GM20431 (cell line): ENCODE data around the gene KIR2DL4.
"Not testable (repeated sequence)": the region's sequence is repeated elsewhere in the genome, so short reads cannot be mapped to it uniquely, and the experiment has no call there.

Experiments used
- in situ Hi-C: fragments of 300-500 bp; cut with MseI, MboI; formaldehyde crosslinking; loops from one replicate; pipeline ENCODE4 v1.15.0; 2020; ENCODE audit warnings: low sequenced_read_pairs; ENCODE audit not compliant: unreplicated experiment

The KIR2DL4 gene

DNA sequence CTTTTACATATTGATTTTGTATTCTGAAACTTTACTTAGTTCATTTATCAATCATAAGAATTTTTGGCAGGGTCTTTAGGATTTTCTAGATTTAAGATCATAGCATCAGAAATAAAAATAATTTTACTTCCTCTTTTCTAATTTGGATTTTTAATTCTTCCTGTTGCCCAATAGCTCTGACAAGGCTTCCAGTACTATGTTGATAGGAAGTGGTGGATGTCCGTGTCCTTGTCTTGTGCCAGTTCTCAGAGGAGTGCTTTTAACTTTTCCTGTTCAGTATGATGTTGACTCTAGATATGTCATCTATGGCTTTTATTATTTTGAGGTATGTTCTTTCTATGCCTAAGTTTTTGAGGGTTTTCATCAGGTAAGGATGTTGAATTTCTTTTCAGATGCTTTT is 7.7 kb upstream of the KIR2DL4 start:
- in situ Hi-C loops = no loop called here

DNA sequence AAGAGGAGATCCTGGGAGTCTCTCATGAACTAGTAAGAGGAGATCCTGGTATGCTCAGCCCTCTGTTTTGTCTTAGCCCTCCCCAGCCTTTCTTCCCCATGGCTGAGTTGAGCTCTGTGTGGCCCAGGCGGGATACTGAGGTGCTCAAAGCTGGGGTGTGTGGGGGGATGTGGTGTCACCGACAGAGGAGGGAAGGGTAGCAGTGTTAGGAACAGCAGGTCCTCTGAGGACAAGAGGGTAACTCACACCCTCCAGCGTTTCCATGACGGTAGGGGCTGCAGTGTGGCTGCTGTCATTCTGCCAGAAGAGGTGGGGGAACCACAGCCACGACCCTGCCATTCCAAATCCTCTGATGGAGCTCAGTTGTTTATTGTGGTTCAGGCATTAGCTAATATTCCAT is 691 bp downstream of the KIR2DL4 start:
- in situ Hi-C loops = no loop called here

DNA sequence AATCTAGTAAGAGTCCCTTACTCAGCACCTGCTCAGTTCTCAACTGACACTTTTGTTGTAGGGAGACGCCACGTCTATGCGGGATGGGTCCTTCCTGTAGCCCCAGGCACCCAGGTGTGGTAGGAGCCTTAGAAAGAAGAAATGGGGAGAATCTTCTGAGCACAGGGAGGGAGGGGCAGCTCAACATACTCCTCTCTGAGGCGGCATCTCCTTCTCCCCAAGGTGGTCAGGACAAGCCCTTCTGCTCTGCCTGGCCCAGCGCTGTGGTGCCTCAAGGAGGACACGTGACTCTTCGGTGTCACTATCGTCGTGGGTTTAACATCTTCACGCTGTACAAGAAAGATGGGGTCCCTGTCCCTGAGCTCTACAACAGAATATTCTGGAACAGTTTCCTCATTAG is 1.2 kb downstream of the KIR2DL4 start:
- in situ Hi-C loops = no loop called here

DNA sequence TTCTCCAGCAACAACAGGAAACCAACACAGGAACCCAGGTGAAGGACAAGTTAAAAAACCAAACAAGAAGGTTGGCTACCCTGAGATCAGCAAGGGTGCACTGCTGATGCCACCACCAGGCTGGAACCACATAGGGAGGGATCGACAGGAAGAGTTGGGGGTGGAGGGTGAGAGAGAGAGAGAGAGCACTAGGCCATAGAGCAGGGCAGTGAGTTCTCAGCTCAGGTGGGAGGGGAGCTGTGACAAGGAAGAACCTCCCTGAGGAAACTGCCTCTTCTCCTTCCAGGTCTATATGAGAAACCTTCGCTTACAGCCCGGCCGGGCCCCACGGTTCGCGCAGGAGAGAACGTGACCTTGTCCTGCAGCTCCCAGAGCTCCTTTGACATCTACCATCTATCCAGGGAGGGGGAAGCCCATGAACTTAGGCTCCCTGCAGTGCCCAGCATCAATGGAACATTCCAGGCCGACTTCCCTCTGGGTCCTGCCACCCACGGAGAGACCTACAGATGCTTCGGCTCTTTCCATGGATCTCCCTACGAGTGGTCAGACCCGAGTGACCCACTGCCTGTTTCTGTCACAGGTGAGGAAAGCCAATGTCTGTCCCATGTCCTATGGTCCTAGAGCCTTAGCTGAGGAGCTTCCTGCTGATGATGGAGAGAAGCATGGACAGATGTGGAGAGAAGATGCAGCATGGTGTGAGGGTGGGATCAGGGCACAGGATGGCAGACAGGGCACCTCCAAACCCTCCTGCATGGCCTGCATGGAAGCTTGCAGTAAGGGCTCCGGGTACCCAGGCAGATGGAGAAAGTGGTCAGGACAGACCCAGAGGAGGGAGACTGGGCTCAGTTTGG is 2.5 kb downstream of the KIR2DL4 start:
- in situ Hi-C loops = no loop called here

DNA sequence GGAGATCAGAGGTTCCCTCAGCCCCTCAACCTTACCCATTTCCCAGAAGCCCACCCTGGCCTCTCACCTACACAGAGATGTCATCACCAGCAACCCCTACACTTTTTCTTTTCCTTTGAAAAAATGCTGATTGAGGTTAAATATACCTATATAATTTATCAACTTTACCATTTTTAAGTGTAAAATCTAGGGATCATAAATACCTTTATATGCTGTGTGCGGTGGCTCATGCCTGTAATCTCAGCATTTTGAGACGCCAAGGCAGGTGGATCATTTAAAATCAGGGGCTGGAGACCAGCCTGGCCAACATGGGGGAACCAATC is 3.1 kb downstream of the KIR2DL4 start:
- in situ Hi-C loops = no loop called here

DNA sequence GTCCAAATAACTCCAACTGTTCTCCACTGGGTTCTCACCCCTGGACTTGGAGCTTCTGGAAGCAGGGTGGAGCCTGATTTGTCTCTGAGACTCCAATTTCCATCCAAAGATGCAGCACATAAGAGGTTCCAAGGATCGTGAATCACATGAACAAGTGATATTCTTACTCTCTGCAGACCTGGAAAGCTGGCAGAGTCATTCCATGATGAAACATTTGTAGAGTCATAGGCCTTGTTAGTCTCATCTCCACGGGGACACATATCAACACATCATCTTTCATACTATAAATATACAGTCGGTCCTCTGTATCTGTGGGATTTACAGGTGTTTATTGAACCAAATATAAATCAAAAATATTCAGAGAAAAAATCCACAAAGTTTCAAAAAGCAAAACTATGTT is 11.2 kb downstream of the KIR2DL4 start:
- in situ Hi-C loops = not testable (repeated sequence)

DNA sequence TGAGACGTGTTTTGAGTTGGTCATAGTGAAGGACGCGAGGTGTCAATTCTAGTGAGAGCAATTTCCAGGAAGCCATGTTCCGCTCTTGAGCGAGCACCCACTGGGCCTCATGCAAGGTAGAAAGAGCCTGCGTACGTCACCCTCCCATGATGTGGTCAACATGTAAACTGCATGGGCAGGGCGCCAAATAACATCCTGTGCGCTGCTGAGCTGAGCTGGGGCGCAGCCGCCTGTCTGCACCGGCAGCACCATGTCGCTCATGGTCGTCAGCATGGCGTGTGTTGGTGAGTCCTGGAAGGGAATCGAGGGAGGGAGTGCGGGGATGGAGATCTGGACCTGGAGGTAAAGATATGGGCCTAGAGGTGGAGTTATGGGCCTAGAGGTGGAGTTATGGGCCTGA is 12.8 kb downstream of the KIR2DL4 start, which contains the start of gene KIR3DL1:
TSS of gene KIR3DL1 (plus strand) at position 218 of the 400 bp plus-strand sequence.
- in situ Hi-C loops = not testable (repeated sequence)

DNA sequence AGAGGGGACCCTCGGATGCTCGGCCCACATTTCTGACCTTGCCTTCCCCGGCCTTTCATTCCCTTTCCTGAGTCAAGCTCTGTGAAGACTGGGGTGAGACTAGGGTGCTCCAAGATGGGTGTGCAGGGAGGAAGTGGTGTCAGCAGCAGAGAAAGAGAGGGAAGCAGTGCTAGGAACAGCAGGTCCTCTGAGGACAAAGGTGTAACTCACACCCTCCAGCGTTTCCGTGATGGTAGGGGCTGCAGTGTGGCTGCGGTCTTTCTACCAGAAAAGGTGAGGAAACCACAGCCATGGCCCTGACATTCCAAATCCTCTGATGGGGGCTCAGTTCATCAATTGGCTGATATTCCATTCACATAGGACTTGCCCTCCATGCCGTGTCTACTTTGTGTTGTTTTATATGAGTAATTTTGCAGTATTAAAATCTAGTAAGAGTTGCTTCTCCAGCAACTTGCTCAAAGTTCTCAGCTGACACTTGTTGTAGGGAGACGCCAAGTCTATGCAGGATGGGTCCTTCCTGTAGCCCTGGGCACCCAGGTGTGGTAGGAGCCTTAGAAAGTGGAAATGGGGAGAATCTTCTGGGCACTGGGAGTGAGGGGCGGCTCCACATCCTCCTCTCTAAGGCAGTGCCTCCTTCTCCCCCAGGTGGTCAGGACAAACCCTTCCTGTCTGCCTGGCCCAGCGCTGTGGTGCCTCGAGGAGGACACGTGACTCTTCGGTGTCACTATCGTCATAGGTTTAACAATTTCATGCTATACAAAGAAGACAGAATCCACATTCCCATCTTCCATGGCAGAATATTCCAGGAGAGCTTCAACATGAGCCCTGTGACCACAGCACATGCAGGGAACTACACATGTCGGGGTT is 14.5 kb downstream of the KIR2DL4 start:
- in situ Hi-C loops = no loop called here

DNA sequence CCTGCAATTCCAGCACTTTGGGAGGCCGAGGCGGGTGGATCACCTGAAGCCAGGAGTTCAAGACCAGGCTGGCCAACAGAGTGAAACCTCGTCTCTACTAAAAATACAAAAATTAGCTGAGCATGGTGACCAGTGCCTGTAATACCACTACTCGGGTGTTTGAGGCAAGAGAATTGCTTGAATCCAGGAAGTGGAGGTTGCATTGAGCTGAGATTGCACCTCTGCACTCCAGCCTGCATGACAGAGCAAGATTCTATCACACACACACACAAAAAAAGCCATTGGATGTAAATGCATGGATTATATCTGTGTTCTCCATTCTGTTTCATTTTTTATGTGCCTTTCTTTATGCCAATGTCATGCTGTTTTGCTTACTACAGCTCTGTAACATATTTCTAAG is 21.0 kb downstream of the KIR2DL4 start:
- in situ Hi-C loops = not testable (repeated sequence)

DNA sequence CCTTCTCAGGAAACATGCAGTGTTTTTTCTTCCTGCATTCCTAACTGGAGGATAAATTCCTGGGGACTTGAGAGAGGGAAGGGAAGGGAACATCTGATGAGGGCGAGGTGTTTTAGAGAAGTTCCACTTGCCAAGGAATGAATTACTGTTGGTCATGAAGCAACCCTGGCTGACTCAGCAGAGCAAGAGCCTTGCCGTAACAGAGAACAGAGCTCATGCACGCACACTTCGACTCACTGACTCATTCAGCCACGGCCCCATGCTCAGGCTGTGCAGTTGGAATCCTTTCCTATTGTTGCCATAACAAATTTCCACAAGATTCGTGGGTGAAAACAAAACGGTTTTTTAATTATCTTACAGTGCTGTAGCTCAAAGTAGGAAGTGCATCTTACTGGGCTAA is 21.9 kb downstream of the KIR2DL4 start:
- in situ Hi-C loops = not testable (repeated sequence)

DNA sequence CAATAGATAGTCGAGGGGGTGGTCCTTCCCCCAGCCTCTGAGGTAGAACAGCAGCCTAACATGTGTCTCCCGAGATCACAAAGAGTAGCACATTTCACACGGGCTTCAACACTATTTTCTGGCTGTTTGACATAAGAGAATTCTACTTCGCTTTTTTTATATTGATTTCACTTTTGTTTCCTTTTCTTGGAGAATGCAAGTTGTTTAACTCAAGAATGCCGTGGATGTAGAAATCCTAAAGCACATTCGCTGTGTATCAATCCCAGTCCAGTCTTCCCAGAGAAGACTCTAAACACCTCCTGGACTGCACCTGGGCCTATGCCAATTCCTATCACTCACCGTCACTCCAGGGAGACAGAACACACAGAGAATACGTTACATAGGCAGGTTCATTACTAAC is 24.7 kb downstream of the KIR2DL4 start:
- in situ Hi-C loops = not testable (repeated sequence)

DNA sequence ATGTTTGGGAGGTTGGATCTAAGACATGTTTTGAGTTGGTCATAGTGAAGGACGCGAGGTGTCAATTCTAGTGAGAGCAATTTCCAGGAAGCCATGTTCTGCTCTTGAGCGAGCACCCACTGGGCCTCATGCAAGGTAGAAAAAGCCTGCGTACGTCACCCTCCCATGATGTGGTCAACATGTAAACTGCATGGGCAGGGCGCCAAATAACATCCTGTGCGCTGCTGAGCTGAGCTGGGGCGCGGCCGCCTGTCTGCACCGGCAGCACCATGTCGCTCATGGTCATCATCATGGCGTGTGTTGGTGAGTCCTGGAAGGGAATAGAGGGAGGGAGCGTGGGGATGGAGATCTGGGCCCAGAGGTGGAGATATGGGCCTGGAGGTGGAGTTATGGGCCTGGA is 29.1 kb downstream of the KIR2DL4 start, which contains the start of gene KIR2DS4:
TSS of gene KIR2DS4 (plus strand) at position 181 of the 400 bp plus-strand sequence.
- in situ Hi-C loops = not testable (repeated sequence)

DNA sequence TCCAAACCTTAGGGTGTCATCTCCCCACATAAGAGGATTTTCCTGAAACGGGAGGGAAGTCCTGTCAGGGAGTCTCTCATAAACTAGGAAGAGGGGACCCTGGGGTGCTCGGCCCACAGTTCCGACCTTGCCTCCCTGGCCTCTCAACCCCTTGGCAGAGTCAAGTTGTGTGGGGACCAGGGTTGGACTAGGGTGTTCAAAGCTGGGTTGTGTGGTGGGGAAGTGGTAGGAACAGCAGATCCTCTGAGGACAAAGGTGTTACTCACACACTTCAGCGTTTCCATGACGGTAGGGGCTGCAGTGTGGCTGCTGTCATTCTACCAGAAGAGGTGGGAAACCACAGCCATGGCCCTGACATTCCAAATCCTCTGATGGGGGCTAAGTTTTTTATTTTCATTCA is 31.7 kb downstream of the KIR2DL4 start:
- in situ Hi-C loops = not testable (repeated sequence)

DNA sequence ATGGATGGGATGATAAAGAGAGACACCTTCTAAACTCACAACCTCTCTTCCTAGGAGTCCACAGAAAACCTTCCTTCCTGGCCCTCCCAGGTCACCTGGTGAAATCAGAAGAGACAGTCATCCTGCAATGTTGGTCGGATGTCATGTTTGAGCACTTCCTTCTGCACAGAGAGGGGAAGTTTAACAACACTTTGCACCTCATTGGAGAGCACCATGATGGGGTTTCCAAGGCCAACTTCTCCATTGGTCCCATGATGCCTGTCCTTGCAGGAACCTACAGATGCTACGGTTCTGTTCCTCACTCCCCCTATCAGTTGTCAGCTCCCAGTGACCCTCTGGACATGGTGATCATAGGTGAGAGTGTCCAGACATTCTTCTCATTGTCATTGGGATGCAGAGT is 34.1 kb downstream of the KIR2DL4 start:
- in situ Hi-C loops = not testable (repeated sequence)

DNA sequence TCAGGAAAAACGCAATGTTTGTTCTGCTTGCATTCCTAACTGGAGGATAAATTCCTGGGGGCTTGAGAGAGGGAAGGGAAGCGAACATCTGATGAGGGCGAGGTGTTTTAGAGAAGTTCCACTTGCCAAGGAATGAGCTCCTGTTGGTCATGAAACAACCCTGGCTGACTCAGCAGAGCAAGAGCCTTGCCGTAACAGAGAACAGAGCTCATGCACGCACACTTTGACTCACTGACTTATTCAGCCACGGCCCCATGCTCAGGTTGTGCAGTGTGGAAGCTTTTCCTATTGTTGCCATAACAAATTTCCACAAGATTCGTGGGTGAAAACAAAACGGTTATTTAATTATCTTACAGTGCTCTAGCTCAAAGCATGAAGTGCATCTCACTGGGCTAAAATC is 39.8 kb downstream of the KIR2DL4 start:
- in situ Hi-C loops = not testable (repeated sequence)

DNA sequence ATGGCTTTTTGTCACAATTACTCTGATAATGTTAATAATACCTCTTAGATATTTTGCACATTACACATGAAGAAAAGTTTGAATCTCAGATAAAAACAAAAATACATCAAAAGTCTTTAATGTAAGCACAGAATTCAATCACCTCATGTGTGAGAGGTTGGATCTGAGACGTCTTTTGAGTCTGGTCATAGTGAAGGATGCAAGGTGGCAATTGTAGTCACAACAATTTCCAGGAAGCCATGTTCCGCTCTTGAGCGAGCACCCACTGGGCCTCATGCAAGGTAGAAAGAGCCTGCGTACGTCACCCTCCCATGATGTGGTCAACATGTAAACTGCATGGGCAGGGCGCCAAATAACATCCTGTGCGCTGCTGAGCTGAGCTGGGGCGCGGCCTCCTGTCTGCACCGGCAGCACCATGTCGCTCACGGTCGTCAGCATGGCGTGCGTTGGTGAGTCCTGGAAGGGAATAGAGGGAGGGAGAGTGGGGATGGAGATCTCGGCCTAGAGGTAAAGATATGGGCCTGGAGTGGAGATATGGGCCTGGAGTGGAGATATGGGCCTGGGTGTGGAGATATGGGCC is 46.7 kb downstream of the KIR2DL4 start, which contains the start of gene KIR3DL2:
TSS of gene KIR3DL2 (plus strand) at position 383 of the 580 bp plus-strand sequence. CDS start at position 416, 33 bp downstream.
- in situ Hi-C loops = not testable (repeated sequence)

DNA sequence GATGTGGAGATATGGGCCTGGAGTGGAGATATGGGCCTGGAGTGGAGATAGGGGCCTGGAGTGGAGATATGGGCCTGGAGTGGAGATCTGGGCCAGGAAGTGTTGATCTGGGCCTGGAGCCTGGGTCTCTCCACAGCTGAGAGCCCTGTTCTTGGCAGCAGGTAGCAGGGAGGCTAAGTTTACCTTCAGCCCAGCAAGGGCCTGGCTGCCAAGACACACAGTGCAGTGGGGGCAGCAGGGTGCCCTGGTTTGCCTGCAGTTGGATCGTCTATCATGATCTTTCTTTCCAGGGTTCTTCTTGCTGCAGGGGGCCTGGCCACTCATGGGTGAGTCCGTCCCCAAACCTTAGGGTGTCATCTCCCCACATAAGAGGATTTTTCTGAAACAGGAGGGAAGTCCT is 47.5 kb downstream of the KIR2DL4 start:
- in situ Hi-C loops = no loop called here

DNA sequence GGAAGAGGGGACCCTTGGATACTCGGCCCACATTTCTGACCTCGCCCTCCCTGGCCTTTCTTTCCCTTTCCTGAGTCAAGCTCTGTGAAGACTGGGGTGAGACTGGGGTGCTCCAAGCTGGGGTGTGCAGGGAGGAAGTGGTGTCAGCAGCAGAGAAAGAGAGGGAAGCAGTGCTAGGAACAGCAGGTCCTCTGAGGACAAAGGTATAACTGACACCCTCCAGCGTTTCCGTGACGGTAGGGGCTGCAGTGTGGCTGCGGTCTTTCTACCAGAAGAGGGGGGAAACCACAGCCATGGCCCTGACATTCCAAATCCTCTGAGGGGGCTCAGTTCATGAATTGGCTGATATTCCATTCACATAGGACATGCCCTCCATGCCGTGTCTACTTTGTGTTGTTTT is 47.9 kb downstream of the KIR2DL4 start:
- in situ Hi-C loops = no loop called here

DNA sequence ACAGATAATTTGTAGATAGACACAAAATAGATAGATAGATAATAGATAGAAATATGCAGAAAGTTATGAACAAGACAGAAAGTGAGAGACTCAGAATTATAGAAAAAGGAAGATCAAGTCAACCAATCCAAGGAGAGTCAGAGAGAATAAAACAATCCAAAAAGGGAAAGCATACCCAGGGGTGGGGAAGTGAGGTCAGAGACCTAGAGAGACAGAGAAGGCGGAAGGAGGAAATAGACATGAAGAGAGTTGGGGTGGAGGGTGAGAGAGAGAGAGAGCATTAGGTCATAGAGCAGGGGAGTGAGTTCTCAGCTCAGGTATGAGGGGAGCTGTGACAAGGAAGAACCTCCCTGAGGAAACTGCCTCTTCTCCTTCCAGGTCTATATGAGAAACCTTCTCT is 51.8 kb downstream of the KIR2DL4 start:
- in situ Hi-C loops = not testable (repeated sequence)

DNA sequence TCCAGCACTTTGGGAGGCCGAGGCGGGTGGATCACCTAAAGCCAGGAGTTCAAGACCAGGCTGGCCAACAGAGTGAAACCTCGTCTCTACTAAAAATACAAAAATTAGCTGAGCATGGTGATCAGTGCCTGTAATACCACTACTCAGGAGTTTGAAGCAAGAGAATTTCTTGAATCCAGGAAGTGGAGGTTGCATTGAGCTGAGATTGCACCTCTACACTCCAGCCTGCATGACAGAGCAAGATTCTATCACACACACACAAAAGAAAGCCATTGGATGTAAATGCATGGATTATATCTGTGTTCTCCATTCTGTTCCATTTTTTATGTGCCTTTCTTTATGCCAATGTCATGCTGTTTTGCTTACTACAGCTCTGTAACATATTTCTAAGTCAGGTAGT is 55.1 kb downstream of the KIR2DL4 start:
- in situ Hi-C loops = not testable (repeated sequence)

DNA sequence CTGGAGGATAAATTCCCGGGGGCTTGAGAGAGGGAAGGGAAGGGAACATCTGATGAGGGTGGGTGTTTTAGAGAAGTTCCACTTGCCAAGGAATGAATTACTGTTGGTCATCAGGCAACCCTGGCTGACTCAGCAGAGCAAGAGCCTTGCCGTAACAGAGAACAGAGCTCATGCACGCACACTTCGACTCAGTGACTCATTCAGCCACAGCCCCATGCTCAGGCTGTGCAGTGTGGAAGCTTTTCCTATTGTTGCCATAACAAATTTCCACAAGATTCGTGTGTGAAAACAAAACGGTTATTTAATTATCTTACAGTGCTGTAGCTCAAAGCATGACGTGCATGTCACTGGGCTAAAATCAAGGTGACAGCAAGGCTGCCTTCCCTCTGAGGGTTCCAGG is 56.0 kb downstream of the KIR2DL4 start:
- in situ Hi-C loops = not testable (repeated sequence)
